GM06990 (cell line): ENCODE results near the gene ELP4.
A peak's percentile ranks its signal among the peaks of the same experiment; 100 is the strongest.

Experiments
- DNase-seq: peaks from one replicate; pipeline ENCODE4 v3.0.0-alpha.2; 2011; ENCODE audit not compliant: insufficient read length; ENCODE audit errors: extremely low read depth
- H3K27me3 ChIP-seq: replicated peaks from 2 replicates; pipeline ENCODE4 v1.6.0; 2011; ENCODE audit warnings: low read length; ENCODE audit not compliant: control insufficient read depth, insufficient read depth
- H3K36me3 ChIP-seq: 2 replicates; pipeline ENCODE4 v1.5.1; 2011; ENCODE audit warnings: low read length; ENCODE audit not compliant: control insufficient read depth, insufficient read depth
- H3K4me3 ChIP-seq: replicated peaks from 2 replicates; pipeline ENCODE4 v1.5.1; 2011; ENCODE audit warnings: low read depth, mild to moderate bottlenecking, control low read depth, low read length
- CTCF ChIP-seq: IDR thresholded peaks from 2 replicates; pipeline ENCODE4 v1.5.1; 2011; ENCODE audit warnings: low read length, control low read depth, mild to moderate bottlenecking, inconsistent platforms; ENCODE audit not compliant: insufficient read depth, poor library complexity, severe bottlenecking

Gene ELP4

GRCh38 chr11:31827455-31828206, 318.1 kb downstream of the ELP4 start:
- Histone ChIP-seq H3K36me3 (no peaks in the 10 kb centered on the region), H3K27me3 (no peaks in the 10 kb centered on the region; the same call in 1 of the 2 replicates), H3K4me3 (no peak overlapping the region)
- no peak for TF ChIP-seq CTCF
- DNase-seq = no peak

GRCh38 chr11:31828217-31828616, 318.6 kb downstream of the ELP4 start:
- Histone ChIP-seq H3K4me3 (no peak overlapping the region), H3K36me3 (no peaks in the 10 kb centered on the region), H3K27me3 (no peaks in the 10 kb centered on the region; the same call in 1 of the 2 replicates)
- no peak for DNase-seq
- TF ChIP-seq CTCF = no peak

- H3K27me3 ChIP-seq = peaks cover 3% of the 10 kb centered on the region
- no peaks in the 10 kb centered on the region for H3K36me3 ChIP-seq
- TF ChIP-seq CTCF = no peak
- H3K4me3 ChIP-seq = no peak overlapping the region
- no peak for DNase-seq
Measured at GRCh38 chr11:31830406-31830805, 320.8 kb downstream of the ELP4 start.

GRCh38 chr11:31834237-31834636, 324.7 kb downstream of the ELP4 start:
- TF ChIP-seq CTCF = peak; percentile 12
- Histone ChIP-seq H3K27me3 (peaks cover 3% of the 10 kb centered on the region), H3K36me3 (no peaks in the 10 kb centered on the region), H3K4me3 (no peak overlapping the region)
- DNase-seq = no peak
